Neural cell (in vitro differentiated cells): ENCODE data around the gene ARSK.

ENCODE experiments used
- CTCF ChIP-seq: fragments of 450-650 bp; IDR thresholded peaks from 2 replicates; pipeline ENCODE4 v1.5.1; 2014; ENCODE audit warnings: antibody characterized with exemption, mild to moderate bottlenecking, moderate library complexity; ENCODE audit not compliant: poor library complexity, severe bottlenecking
- RAD21 ChIP-seq: fragments of 450-650 bp; conservative IDR thresholded peaks from 2 replicates; pipeline ENCODE4 v1.6.1; 2014; ENCODE audit warnings: antibody characterized with exemption, mild to moderate bottlenecking, moderate library complexity
- TF ChIP-seq, protein P1 (sequence below): IDR thresholded peaks from 2 replicates; pipeline ENCODE4 v1.6.1; 2012; ENCODE audit warnings: borderline replicate concordance

DNA sequence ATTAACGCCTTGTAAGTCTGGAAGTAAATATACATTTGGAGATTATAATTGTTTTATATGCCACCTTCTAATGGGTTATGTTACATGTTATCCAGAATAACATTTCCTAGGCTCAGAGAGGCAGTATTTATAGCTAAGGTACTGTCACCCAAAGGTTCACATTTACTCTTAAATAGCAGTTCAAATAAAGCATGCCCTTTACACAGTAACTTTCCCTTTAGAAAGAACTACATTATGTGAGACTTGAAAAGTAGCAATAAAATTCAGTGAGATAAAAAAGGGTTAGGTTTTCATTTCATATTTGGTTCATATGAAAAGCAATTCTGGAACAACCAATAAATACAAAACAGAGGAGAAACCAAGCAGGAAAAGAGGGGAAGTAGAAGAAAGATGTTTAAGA lies 35.2 kb upstream of the ARSK start:
- TF ChIP-seq CTCF (no peak), RAD21 (no peak)
- TF ChIP-seq, protein P1, sequence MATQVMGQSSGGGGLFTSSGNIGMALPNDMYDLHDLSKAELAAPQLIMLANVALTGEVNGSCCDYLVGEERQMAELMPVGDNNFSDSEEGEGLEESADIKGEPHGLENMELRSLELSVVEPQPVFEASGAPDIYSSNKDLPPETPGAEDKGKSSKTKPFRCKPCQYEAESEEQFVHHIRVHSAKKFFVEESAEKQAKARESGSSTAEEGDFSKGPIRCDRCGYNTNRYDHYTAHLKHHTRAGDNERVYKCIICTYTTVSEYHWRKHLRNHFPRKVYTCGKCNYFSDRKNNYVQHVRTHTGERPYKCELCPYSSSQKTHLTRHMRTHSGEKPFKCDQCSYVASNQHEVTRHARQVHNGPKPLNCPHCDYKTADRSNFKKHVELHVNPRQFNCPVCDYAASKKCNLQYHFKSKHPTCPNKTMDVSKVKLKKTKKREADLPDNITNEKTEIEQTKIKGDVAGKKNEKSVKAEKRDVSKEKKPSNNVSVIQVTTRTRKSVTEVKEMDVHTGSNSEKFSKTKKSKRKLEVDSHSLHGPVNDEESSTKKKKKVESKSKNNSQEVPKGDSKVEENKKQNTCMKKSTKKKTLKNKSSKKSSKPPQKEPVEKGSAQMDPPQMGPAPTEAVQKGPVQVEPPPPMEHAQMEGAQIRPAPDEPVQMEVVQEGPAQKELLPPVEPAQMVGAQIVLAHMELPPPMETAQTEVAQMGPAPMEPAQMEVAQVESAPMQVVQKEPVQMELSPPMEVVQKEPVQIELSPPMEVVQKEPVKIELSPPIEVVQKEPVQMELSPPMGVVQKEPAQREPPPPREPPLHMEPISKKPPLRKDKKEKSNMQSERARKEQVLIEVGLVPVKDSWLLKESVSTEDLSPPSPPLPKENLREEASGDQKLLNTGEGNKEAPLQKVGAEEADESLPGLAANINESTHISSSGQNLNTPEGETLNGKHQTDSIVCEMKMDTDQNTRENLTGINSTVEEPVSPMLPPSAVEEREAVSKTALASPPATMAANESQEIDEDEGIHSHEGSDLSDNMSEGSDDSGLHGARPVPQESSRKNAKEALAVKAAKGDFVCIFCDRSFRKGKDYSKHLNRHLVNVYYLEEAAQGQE = no peak
